ENCODE data around the gene ILDR1.
A peak's percentile ranks its signal among the peaks of the same experiment; 100 is the strongest.

ILDR1 gene

DNA sequence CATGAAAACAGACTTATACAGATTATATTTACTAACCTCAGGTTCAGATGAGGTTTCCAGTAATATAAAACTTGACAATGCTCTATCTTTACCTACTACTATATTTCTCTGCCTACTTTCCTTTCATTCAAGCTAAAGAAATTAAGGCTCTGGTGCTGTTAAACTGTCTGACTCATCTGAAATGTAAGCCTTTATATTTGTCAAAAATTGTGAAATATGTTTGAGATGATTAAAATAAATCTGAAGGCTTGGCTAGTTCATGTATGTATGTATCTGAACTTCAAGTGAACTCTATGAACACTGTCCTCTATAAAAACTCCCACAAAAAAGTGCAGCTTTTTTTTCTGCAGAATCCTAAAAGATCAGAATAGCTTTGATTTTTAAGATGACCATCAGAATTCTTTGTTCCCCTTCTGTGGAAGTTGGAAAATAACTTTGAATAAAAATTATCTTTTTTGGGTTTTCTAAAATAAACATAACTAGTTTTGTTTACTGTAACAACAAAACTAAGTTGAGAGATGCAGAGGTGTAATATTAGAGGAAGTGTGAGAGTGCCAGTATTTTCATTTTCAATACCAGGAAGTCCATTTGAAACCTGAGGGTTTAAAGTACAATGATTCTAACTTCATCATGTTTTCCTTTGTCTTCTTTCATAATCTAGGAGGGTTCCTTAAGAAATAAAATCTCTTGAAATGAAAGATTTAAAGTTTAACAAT is 42.2 kb downstream of the ILDR1 start:
- H3K27ac ChIP-seq = no peak overlapping the region
- TF ChIP-seq ZFX (IDR thresholded peaks at IDR 0.05; ENCODE audit: borderline replicate concordance) = no peak
- TF ChIP-seq, protein P1, sequence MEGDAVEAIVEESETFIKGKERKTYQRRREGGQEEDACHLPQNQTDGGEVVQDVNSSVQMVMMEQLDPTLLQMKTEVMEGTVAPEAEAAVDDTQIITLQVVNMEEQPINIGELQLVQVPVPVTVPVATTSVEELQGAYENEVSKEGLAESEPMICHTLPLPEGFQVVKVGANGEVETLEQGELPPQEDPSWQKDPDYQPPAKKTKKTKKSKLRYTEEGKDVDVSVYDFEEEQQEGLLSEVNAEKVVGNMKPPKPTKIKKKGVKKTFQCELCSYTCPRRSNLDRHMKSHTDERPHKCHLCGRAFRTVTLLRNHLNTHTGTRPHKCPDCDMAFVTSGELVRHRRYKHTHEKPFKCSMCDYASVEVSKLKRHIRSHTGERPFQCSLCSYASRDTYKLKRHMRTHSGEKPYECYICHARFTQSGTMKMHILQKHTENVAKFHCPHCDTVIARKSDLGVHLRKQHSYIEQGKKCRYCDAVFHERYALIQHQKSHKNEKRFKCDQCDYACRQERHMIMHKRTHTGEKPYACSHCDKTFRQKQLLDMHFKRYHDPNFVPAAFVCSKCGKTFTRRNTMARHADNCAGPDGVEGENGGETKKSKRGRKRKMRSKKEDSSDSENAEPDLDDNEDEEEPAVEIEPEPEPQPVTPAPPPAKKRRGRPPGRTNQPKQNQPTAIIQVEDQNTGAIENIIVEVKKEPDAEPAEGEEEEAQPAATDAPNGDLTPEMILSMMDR (IDR thresholded peaks at IDR 0.05) = no peak

DNA sequence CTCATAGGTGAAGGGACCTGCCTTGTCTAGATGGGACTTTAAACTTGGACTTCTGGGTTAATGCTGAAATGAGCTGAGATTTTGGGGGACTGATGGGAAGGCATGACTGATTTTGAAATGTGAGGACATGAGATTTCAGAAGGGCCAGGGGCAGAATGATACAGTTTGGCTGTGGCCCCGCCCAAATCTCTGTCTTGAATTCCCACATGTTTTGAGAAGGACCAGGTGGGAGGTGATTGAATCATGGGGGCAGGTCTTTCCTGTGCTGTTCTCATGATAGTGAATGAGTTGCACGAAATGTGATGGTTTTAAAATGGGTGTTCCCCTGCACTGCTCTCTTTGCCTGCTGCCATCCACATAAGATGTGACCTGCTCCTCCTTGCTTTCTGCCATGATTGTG is 42.8 kb downstream of the ILDR1 start:
- no peak overlapping the region for H3K27ac ChIP-seq
- no peak for TF ChIP-seq ZFX (IDR thresholded peaks at IDR 0.05; ENCODE audit: borderline replicate concordance)
- TF ChIP-seq, protein P1 (IDR thresholded peaks at IDR 0.05) = no peak

DNA sequence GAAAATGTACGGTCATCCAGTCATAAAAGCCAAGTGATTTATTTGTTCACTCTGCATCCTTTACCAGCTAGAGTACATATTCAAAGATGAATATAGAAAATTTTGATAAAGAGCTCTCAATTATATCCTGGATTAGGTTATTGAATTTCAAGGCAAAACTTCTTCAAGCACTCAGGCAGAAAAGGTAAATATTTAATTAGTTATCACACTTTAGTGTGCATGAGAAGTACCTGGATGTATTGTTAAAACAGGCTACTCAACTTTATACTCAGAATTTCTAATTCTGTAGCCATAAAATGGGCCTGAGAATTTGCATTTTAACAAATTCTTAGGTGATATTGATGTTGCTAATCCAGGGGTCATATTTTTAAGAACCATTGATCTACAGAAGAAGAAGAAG is 45.3 kb downstream of the ILDR1 start:
- no peak overlapping the region for H3K27ac ChIP-seq
- no peak for TF ChIP-seq ZFX (IDR thresholded peaks at IDR 0.05; ENCODE audit: borderline replicate concordance)
- TF ChIP-seq, protein P1 (IDR thresholded peaks at IDR 0.05) = no peak

DNA sequence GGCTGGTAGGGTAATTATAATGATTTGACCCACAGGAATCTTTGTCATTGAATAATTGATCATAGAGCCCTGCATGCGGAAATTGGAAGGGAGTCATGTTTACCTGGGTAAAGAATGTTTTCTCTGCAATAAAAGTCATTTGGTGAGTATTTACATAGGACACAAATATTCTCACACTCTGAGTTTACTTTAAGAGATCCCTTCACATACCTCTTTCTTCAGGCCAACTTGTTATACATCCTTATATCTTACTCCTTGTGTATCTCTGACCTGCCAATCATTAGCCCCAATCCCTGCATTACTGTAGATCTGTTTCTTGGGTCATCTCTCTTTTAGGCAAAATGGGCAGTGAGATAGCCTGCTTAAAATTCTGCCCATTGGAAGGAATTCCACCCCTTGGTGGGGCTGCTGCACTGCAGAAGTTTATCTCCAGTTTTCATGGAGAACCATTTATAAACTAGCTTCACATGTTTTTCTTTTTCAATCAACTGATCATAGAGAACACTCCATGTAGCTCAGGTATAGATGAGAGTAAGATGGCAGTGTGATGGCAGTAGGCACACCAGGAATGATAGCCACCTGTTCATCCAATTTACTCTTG is 46.2 kb downstream of the ILDR1 start:
- no peak for TF ChIP-seq ZFX (IDR thresholded peaks at IDR 0.05; ENCODE audit: borderline replicate concordance)
- TF ChIP-seq, protein P1 (IDR thresholded peaks at IDR 0.05) = no peak
- no peak overlapping the region for H3K27ac ChIP-seq

DNA sequence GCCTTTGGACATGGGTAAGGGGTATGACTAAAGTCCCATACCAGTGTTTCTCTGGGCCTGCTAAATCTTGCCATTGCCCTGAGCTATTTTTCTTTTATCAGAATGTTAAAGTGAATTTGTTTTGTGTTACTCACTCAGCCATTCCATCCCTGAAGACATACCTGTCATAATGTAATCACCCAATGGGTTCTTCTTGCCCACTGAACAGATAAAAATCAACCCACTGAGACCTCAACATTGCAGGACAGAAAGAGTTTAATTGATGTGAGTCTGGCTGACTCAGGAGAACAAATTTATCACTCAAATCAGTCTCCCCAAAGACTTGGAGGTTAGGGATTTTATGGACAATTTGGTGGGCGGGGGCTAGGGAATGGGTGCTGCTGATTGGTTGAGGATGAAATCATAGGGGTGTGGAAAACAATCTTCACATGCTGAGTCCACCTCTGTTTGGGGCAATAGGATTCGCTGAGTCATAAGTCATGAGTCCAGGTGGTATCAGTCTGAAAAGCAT is 47.4 kb downstream of the ILDR1 start:
- no peak for TF ChIP-seq ZFX (IDR thresholded peaks at IDR 0.05; ENCODE audit: borderline replicate concordance)
- TF ChIP-seq, protein P1 (IDR thresholded peaks at IDR 0.05) = no peak
- no peak overlapping the region for H3K27ac ChIP-seq

DNA sequence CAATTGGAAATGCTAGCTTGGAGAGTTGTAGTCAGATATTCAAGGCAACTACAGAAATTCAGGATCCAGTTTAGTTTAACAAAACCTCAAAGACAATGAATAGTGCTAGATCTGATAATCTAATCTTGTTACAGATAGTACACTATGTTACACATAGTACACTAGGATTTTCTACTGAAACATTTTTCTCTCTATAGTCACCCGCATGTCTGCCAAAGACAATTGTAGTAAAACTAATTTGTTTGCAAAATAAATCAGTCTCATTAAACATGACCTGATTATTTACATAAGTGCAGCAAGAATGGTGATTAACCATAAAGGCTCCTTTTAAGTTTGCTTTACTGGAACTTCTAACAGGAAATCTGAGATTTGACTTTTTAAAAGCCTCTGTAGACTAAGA is 52.0 kb downstream of the ILDR1 start:
- H3K27ac ChIP-seq = peak overlapping the region; percentile 63
- no peak for TF ChIP-seq ZFX (IDR thresholded peaks at IDR 0.05; ENCODE audit: borderline replicate concordance)
- TF ChIP-seq, protein P1 (IDR thresholded peaks at IDR 0.05) = no peak

DNA sequence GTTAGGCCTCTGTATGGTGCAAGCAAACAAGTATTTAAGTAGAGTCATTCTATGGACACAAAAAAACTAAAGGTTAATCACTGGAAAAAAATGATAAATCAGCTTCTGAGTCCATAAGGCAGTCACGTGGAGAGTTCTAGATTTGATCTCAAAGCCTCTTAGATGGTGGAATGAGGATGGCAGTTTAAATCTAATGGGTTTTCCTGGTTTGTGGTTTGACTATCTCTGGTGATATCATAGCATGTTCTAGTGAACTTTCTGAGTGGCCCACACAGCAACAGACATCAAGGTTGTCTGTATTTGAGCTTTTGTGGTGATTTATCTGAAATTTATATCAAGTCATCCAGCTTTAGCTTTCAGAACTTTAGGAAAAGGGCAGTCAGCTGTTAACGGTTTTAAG is 52.4 kb downstream of the ILDR1 start:
- H3K27ac ChIP-seq = peak overlapping the region; percentile 63
- TF ChIP-seq, protein P1 (IDR thresholded peaks at IDR 0.05) = no peak
- TF ChIP-seq ZFX (IDR thresholded peaks at IDR 0.05; ENCODE audit: borderline replicate concordance) = no peak
